Activated naive CD4-positive, alpha-beta T cell treated with anti-CD3 and anti-CD28 coated beads for 36 hours (primary cell): ENCODE data around the gene TBC1D21. TPM values are rescaled to one million over a fixed set of nuclear protein-coding genes. Genes with fewer than 3 reads are reported as not detected.

ENCODE experiments used
- CTCF ChIA-PET: fragments of 350-600 bp; sonication (Branson Sonifier 250); formaldehyde crosslinking; loops from one replicate; lab custom pipeline; 2021; ENCODE audit warnings: antibody characterized with exemption; lab: Charles Lee
- DNase-seq: peaks from one replicate; pipeline ENCODE4 v3.0.0-alpha.2; 2020
- H3K27ac Mint-ChIP-seq: one replicate; pipeline ENCODE4 v1.8.0; 2021; ENCODE audit warnings: mild to moderate bottlenecking, mixed read lengths
- H3K27me3 Mint-ChIP-seq: one replicate; pipeline ENCODE4 v1.8.0; 2021; ENCODE audit warnings: low read depth, mixed read lengths
- H3K36me3 Mint-ChIP-seq: one replicate; pipeline ENCODE4 v1.8.0; 2021; ENCODE audit warnings: low read depth, mixed read lengths
- H3K4me1 Mint-ChIP-seq: one replicate; pipeline ENCODE4 v1.8.0; 2021; ENCODE audit warnings: low read depth, mixed read lengths
- H3K4me3 Mint-ChIP-seq: one replicate; pipeline ENCODE4 v1.8.0; 2021; ENCODE audit warnings: mild to moderate bottlenecking, moderate library complexity, mixed read lengths
- H3K9me3 Mint-ChIP-seq: one replicate; pipeline ENCODE4 v1.8.0; 2021; ENCODE audit warnings: mixed read lengths
- intact Hi-C: fragments of 100-400 bp; cut with micrococcal nuclease; formaldehyde crosslinking; loops from one replicate; pipeline ENCODE4 v1.15.1; 2023
- total RNA-seq, 2 experiments: library from RNA; stranded (reverse); gene quantifications; one replicate each; pipeline ENCODE4 v1.2.3, GENCODE V29; 2021

The TBC1D21 gene
- total RNA-seq, 2 experiments from 2014 or later: not detected

DNA sequence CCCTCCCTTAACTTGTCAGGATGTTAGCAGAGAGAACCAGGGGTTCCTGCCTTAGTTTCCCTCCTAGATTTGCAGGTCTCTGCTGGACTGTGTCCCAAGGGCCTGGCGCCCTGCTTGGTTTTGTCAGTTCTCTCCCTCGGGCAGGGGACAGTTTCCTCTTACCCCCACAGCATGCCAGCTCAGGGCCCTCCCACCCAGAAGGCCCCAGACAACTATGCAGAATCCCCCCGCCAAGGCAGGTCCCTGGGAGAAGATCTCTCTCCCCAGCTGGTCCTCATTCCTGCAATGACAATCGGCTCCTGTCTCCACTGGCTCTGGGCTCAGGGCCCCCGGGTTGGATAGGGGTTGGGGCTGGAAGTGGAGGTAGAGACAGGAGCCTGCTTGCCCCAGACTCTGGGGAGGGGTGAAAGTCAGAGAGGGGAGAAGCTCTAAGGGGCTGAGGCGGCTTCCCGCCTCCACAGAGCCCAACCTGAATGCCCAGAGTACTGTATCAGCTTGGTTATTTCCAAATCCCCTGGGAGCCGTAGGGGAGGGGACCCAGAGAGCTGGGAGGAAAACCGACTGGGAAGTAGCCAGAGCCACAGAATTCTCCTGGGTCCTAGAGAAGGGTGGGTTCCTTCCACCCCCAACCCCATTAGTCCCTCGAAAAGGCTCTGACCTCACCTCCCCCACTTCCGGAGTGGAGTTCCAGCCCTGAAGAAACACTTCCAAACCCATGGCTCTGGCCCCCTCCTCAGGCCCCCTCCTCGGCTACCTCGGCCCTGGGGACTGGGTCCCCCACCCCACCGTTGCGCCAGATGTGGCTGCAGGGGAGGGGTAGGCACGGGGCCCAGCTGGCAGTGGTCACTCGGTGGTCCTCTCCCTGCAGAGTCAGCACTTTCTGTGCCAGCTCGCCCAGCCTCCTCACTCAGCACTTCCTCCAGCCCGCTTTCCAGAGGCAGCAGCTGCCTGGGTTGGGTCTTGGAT is 49.1 kb downstream of the TBC1D21 start:
- peaks cover 7% of the 10 kb centered on the region for H3K9me3 Mint-ChIP-seq
- no peak for DNase-seq
- intact Hi-C loops: no loop called here
- H3K27me3 Mint-ChIP-seq: no peaks in the 10 kb centered on the region
- peaks cover 29% of the 10 kb centered on the region for H3K4me1 Mint-ChIP-seq
- no peak overlapping the region for H3K4me3 Mint-ChIP-seq
- CTCF ChIA-PET: interaction anchor here (2.1 to 2.4 kb wide), 2 partner anchors 13 to 48 kb away, joined by 9 to 12 read pairs; partner anchors contain the start of gene TBC1D21
- peaks cover 22% of the 10 kb centered on the region for H3K36me3 Mint-ChIP-seq
- no peak overlapping the region for H3K27ac Mint-ChIP-seq

DNA sequence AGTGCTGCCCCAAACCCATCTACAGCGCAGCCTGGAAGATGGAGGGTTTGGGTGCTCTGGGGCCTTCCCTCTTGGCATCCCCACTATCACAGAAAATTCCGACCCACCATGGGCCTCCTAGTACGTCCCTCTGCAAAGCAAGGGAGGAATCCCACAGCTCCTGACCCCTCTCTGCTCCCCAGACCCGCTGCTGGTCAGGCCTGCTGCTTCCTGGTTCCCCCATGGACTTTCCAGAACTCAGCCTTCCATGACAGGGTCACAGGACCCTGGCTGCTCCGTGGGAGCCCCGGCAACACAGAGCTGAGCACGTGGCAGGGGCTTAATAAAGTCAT is 49.8 kb downstream of the TBC1D21 start:
- H3K4me3 Mint-ChIP-seq: no peak overlapping the region
- H3K4me1 Mint-ChIP-seq: peaks cover 31% of the 10 kb centered on the region

DNA sequence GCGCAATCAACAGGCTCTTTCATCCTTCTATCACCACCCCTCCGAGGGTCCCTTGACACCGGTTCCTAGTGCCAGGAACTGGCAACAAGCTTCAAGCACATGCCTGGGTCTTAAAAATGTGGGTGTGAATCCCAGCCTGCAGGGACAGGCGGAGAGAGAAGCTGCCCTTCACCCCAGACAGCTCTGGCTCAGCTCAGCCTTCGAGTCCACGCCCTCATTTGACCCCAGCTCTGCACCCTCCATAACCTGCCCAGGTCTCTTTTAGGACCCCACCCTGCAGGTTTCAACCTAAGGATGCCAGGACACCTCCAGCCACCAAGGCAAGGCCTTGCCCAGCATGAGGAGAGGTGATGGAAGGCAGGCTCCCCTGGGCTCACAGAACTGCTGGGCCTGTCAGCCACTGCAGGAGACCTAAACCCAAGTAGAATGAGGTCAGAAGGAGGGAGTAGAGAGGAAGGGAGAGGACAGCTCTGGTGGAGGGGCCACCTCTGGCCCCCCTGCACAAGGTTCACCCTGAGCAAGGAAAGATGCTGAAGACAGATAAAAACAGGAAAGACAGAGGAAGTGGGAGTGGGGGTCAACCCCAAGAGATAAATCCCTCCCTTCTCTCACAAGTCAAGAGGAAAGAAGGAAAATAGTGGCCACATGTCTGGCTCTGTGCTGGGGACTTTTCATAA is 50.3 kb downstream of the TBC1D21 start:
- Mint-ChIP-seq H3K36me3 (peaks cover 12% of the 10 kb centered on the region), H3K27me3 (no peaks in the 10 kb centered on the region), H3K9me3 (peaks cover 3% of the 10 kb centered on the region), H3K27ac (peak overlapping the region; percentile 80), H3K4me1 (peaks cover 34% of the 10 kb centered on the region), H3K4me3 (no peak overlapping the region)
- no peak for DNase-seq
- intact Hi-C loops: no loop called here
- CTCF ChIA-PET: interaction anchor here (1.1 to 2.4 kb wide), 3 partner anchors 15 to 49 kb away, joined by 3 to 12 read pairs (median 9); partner anchors contain the start of gene TBC1D21

More for the DNA sequence above, 49.8 kb downstream of the TBC1D21 start:
- H3K27ac Mint-ChIP-seq: no peak overlapping the region
- CTCF ChIA-PET: interaction anchor here (2.1 to 2.4 kb wide), 2 partner anchors 14 to 49 kb away, joined by 9 to 12 read pairs; partner anchors contain the start of gene TBC1D21
- intact Hi-C loops: no loop called here
- H3K36me3 Mint-ChIP-seq: peaks cover 17% of the 10 kb centered on the region
- no peaks in the 10 kb centered on the region for H3K27me3 Mint-ChIP-seq
- no peak for DNase-seq
- H3K9me3 Mint-ChIP-seq: peaks cover 3% of the 10 kb centered on the region

- DNase-seq: peak; percentile 43
- CTCF ChIA-PET: interaction anchor here (1.1 to 2.4 kb wide), 2 partner anchors 25 to 50 kb away, joined by 3 to 12 read pairs; partner anchors contain the start of gene TBC1D21
- Mint-ChIP-seq H3K36me3 (peaks cover 6% of the 10 kb centered on the region), H3K27me3 (no peaks in the 10 kb centered on the region), H3K9me3 (no peaks in the 10 kb centered on the region), H3K4me3 (no peak overlapping the region), H3K4me1 (peaks cover 36% of the 10 kb centered on the region), H3K27ac (peak overlapping the region; percentile 80)
- intact Hi-C loops: no loop called here
Measured at GRCh38 chr15:73924171-73924921, 51.0 kb downstream of the TBC1D21 start.

- intact Hi-C loops: no loop called here
- CTCF ChIA-PET: interaction anchor here (0.6 kb wide), 1 partner anchor 243 kb away, joined by 3 read pairs; no protein-coding TSS in a partner anchor
Measured at GRCh38 chr15:73925848-73926218, 52.5 kb downstream of the TBC1D21 start.

DNA sequence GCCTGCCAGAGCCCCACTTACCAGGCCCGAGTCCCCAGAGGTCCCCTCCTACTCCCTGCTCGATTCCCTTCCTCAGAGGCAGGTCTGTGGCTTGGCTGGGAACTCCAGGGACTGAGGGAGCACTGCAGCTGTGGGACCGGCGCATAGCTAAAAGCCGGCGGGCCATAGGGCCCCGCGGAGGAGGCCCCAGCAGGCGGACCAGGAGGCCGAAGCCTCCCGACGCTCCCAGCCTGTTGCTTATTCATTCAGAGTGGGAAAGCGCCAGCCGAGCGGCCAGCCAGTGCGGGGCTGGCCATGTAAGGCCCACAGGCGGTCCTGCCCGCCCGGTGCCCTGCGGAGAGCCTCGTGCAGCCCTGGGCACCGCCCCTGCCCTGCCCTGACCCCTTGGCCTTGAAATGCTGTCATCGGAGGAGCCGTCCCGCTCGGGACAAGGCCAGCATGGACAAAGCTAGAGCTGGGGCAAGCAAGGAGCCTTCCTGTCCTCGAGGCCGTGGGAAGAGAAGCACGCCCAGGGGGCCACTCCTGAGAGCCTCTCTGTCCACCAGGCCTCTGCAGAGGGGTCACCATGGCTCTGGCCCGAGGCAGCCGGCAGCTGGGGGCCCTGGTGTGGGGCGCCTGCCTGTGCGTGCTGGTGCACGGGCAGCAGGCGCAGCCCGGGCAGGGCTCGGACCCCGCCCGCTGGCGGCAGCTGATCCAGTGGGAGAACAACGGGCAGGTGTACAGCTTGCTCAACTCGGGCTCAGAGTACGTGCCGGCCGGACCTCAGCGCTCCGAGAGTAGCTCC is 53.0 kb downstream of the TBC1D21 start, which contains the start of gene LOXL1:
Gene LOXL1, plus strand, starts transcription at position 244 of the 784 bp plus-strand sequence. Its CDS starts 322 bp downstream, at position 566.
- DNase-seq: no peak
- Mint-ChIP-seq H3K27ac (no peak within 1 kb of the TSS), H3K4me1 (peaks cover 35% of the 10 kb centered on the region), H3K27me3 (no peaks in the 10 kb centered on the region), H3K9me3 (no peaks in the 10 kb centered on the region), H3K36me3 (no peaks in the 10 kb centered on the region), H3K4me3 (peak within 1 kb of the TSS; percentile 56)
- CTCF ChIA-PET: interaction anchor here (0.6 to 3.7 kb wide), 5 partner anchors 13 to 243 kb away, joined by 3 to 44 read pairs (median 9); no protein-coding TSS in a partner anchor
- intact Hi-C loops: loop anchor here (1.0 kb wide), 1 partner anchor 29 kb away; no protein-coding TSS in a partner anchor

More at GRCh38 chr15:73925848-73926218, 52.5 kb downstream of the TBC1D21 start:
- H3K9me3 Mint-ChIP-seq: no peaks in the 10 kb centered on the region
- H3K27ac Mint-ChIP-seq: no peak overlapping the region
- H3K36me3 Mint-ChIP-seq: no peaks in the 10 kb centered on the region
- DNase-seq: no peak
- peak overlapping the region; percentile 45 for H3K4me3 Mint-ChIP-seq
- peaks cover 36% of the 10 kb centered on the region for H3K4me1 Mint-ChIP-seq
- no peaks in the 10 kb centered on the region for H3K27me3 Mint-ChIP-seq

GRCh38 chr15:73927003-73927475 is 53.7 kb downstream of the TBC1D21 start:
- no peaks in the 10 kb centered on the region for H3K9me3 Mint-ChIP-seq
- peaks cover 33% of the 10 kb centered on the region for H3K4me1 Mint-ChIP-seq
- H3K36me3 Mint-ChIP-seq: no peaks in the 10 kb centered on the region
- CTCF ChIA-PET: interaction anchor here (0.8 to 3.7 kb wide), 11 partner anchors 11 to 53 kb away, joined by 3 to 44 read pairs (median 9); partner anchors contain the start of gene TBC1D21
- H3K27me3 Mint-ChIP-seq: no peaks in the 10 kb centered on the region
- H3K4me3 Mint-ChIP-seq: peak overlapping the region; percentile 56
- no peak overlapping the region for H3K27ac Mint-ChIP-seq
- no peak for DNase-seq
- intact Hi-C loops: loop anchor here (1.0 kb wide), 1 partner anchor 30 kb away; no protein-coding TSS in a partner anchor

GRCh38 chr15:73927476-73928240 is 54.3 kb downstream of the TBC1D21 start:
- H3K4me1 Mint-ChIP-seq: peaks cover 33% of the 10 kb centered on the region
- peak; percentile 84 for DNase-seq
- H3K27me3 Mint-ChIP-seq: no peaks in the 10 kb centered on the region
- no peak overlapping the region for H3K27ac Mint-ChIP-seq
- CTCF ChIA-PET: interaction anchor here (0.6 to 3.7 kb wide), 21 partner anchors 11 to 1290 kb away, joined by 3 to 44 read pairs (median 5); partner anchors contain the start of gene TBC1D21
- H3K9me3 Mint-ChIP-seq: no peaks in the 10 kb centered on the region
- no peaks in the 10 kb centered on the region for H3K36me3 Mint-ChIP-seq
- H3K4me3 Mint-ChIP-seq: peak overlapping the region; percentile 72
- intact Hi-C loops: loop anchor here (1.0 kb wide), 3 partner anchors 30 to 53 kb away; no protein-coding TSS in a partner anchor

DNA sequence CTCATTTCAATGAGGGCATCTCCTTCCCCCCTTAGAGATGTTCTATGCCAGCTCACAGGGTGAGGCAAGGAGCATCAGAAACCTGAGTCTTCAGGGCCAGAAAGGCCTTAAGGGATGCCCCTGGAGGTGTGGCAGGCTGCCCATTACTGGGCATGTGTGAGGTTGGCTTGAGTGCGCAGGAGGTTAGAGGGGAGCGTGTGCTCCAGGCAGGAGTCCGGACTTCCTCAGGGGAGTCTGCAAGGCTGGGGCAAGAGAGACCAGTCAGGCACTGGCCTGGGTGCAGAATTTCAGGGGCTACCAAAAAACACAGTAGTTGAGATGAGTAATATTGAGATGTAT is 54.8 kb downstream of the TBC1D21 start:
- H3K9me3 Mint-ChIP-seq: no peaks in the 10 kb centered on the region
- intact Hi-C loops: loop anchor here (1.0 kb wide), 2 partner anchors 37 to 54 kb away; no protein-coding TSS in a partner anchor
- no peak for DNase-seq
- H3K27me3 Mint-ChIP-seq: no peaks in the 10 kb centered on the region
- H3K36me3 Mint-ChIP-seq: no peaks in the 10 kb centered on the region
- peak overlapping the region; percentile 72 for H3K4me3 Mint-ChIP-seq
- CTCF ChIA-PET: interaction anchor here (0.6 to 3.7 kb wide), 19 partner anchors 10 to 1290 kb away, joined by 3 to 44 read pairs (median 6); partner anchors contain the start of gene TBC1D21
- no peak overlapping the region for H3K27ac Mint-ChIP-seq
- H3K4me1 Mint-ChIP-seq: peaks cover 32% of the 10 kb centered on the region
